NCI-H2029 treated with DMSO at 0.1 percent for 48 hours (cell line): Measurements from ENCODE around the gene TP53AIP1.

Experiments used
- DNase-seq: peaks from one replicate; lab custom pipeline; 2025; lab: John Stamatoyannopoulos, UW

The TP53AIP1 gene

DNA sequence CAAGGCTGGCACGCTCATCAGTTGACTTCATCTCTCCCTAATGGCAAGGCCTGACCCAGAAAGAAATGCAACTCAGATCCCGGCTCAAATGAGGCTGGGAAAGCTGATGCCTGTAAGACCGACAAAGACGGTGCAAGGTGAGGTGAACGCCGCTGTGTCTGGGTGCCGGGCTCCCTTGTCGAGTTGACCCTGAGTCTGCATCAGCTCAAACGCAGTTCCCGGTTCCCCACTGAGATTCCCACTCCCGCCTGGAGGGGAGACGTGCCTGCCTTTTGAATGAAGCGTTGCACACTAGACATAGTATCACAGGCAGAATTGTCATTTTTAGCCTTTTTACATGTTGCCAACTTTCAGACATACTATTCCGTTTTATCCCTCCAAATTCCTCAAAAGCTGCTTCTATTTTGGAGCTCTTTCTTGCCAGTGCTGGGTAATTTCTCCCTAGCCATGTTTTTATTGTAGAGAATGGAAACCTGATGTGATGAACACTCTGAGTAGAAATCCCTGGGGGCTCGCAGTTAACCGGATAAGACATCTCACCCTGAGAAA, 831 bp upstream of the TP53AIP1 start:
- no peak for DNase-seq

DNA sequence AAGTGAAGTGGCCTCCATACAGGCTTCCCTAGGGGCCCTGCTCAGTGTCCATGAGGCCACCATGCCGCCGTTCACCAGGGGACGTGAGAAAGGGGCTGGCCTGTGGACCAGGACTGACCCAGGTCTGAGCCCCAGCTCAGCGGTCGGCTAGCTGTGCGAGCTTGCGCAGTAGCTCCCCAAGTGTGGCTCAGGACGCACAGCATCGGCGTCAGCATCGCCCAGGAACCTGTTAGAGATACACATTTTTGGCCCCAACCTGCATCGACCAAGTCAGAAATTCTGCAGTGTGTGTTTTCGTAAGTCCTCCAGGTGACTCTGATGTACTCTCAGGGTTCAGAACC, 429 bp downstream of the TP53AIP1 start:
- DNase-seq, result no peak

DNA sequence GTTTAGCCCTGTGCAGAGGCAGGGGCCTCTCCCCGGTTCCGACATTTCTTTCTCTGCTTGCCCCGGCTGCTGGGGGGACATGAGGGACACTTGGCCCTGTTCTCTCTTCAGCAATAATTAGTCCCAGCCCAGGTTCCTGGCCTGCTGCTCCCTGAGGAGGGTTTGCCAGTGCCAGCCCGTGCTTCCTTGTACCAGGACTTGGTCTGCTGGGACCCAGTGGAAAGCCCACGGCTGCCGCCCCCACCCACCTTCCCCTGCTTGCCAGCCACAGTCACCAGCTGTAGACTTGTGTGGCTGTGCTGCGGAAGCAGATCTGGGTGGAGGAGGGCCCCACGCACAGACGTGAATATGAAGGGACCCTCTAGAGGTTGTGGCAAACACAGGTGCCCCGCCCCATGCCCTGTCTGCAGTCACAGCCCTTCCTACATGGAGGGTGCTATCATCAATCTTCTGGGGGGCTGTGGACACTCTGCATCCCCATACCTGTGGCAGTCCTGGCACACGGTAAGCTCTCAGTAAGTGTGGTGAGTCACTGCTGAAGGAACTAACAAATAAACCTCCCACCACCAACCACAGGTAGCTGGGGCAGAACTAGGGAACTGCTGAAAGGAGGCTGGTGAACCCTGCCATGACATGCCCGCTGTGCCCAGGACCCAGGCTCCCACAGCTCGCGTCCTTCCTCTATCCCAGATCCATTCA, 949 bp downstream of the TP53AIP1 start:
- no peak for DNase-seq

DNA sequence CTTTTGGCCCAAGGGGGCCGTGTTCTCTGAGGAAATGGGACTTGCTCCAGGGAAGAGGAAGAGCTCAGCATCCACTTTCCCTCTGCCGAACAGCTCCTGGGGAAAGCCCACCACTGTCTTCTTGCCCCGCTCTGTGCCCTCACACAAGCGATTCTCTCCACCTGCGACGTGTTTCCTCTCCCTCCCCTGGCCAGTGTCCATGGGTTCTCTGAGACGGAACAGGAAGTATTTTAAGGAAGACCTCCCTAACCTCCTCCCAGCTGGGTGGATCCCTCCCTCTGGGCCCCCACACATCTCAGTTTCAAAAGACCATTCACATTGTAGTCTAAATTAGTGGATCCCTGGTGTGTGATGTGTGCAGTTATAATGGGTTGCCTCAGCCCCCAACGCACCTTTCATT, 1.6 kb downstream of the TP53AIP1 start:
- no peak for DNase-seq

DNA sequence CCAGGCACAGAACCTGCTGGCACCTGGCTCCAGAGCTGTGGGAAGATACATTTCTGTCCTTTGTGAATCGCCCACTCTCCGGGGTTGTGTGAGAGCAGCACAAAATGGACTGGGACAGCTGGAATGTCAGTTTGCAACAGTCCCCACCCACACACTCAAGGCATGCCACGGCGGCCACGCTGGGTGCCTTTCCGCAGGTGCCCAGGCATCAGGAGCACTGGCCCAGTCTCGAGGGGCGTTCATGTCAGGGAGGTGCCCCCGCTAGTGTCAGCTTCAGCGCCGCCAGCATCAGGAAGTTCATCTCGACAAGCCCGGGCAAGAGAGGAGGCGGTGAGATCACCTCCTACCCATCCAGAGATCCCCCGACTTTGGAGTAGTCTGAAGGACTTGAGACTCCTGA, 2.1 kb downstream of the TP53AIP1 start:
- DNase-seq, result no peak

DNA sequence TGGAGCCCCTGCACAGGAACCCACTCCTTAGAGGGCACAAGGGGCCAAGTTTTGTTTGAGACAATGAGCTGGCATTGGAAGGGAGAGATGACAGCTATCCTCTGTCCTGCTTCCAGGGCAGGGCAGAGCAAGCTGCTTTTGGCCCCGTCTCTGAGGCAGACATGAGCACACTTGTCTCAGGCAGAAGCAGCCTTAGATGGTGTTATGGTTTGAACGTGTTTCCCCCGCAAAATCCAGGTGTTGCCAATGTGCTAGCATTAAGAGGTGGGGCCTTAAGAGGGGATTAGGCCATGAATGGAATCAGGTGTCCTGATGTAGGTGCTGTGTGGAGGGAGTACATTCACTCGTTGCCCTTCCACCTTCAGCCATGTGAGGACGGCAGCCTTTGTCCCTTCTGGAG, 2.5 kb downstream of the TP53AIP1 start:
- no peak for DNase-seq

DNA sequence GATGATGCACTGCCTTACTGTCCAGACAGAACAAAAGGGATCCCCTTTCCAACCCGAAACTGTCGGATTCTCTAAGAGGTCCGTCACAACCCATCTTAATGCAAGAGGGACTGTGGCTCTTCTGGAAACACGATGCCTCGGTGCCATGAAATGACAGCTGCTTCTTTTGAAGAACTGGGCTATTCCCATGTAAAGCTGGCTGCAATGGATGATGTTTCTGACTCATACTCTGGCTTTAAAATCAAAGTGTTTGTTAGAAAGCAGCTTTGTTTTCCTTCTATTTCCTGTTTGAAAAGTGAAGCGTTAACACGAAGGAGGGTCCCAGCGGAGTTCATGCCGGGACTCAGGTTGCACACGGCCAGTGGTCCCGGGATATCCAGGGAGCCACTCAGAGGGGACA, 3.1 kb downstream of the TP53AIP1 start:
- no peak for DNase-seq

DNA sequence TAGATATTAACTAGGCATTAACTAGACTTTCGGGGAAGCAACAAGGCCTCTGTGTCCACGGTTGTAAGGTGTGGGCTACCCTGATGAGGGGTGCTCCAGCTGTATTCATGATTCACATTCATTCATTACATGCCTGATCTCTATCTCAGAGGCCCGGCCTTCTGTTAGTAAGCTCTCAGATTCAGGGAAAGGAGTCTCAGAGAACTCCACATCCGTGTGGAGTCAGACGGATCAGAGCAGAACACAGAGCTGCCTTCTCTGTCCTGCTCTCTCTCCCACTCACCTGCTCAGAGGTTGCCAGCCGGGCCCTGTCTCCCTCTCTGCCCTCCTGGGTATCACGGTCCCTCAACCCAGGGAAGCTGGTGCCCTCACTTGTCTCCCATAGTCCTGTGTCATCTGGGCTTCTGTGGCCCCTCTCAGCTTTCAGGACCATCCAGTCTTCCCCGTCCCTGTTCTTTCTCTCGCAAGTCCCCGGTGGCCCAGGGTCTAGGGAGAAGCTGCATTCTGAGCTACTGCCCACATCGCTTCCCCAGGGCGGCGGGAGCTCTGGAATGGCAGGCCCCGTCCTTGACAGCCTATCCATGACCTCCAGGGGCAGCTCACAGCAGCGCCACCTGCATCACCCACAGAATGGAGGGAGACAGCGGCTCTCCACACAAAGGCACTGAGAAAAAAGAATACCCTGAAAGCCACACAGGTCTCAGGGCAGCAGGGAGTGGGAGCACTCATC, 4.3 kb downstream of the TP53AIP1 start:
- no peak for DNase-seq

DNA sequence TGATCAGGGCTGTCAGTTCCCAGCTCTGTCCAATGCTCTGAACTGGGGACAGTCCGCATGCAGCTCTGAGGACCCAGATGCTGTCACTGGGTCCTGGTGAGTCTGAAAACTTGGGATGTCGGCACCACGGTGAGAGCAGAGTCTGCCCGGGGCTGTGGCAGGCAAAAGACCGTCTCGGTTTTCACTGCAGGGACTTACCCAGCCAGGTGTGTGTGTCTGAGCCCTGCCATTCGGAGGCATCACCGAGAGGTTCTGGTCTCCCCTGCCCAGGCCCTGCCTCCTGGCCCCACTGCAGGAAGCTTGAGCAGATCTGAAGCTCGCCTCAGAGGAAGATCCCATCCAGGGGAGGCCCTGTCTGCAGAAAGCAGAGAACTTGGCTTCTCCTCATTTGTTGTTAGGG, 5.2 kb downstream of the TP53AIP1 start:
- no peak for DNase-seq

DNA sequence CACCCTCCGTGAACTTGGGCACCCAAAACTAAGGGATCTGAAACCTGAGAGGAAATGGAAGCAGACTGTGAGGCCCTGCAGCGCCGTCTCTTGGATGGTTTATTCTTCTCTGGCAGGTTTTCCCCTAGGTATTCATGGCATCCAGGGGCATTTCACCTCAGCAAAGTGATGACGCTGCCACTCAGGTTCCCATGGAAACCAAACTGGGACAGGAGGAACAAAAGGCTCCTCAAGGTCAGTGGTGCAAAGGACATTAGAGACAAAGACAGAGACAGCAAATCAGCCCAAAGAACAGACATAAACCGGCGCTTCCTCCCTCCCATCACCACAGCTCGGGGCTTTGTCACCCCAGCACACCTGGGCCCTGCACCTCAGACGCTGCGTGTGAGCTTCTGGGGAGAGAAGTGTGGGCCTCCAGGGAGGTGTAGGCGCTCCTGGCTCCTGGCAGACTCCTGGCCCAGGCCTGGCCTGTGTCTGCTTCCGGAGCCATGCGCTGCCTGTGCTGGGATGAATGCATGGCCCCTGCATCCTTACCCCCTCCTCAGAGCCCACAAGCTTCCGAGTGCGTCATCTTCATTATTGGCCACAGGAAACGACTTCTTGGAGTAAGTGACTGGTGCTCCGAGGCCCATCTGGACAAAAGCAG, 5.9 kb downstream of the TP53AIP1 start:
- DNase-seq, result no peak

DNA sequence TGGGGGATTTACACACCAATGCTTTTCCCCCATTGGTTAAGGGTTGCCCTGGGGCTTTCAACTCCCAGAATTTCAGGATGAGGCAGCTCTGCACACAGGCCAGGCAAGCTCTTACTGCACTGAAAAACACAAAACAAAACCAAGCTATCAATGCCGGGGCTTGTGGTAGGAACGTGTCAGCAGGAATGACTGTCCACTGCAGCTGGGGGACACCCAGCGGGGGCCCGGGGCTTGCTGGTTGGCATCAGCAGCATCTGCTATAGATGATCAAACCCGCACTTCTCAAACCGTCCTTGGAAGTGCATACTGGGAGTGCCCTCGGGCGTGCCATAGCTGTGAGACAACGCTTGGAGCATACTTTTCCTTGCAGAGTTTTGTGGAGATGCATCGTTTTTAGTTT, 7.7 kb downstream of the TP53AIP1 start:
- no peak for DNase-seq

DNA sequence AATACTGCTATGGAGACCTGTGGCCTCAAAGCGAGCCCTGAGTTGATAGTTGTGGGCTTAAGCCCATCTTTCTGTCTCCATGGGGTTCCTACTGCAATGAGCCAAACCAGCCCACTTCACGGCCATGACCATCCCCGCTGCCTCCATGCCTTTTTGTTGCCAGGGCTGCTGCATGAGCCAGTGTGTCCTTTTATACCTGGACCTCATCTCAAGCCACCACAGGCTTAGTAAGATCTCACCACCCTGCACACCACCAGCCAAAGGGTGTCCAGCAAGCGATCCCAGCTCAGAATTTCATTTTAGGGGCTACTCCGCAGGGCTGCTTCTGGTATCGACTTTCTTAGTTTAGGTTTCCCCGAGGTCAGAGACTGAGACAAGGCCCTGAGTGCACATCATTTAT, 8.3 kb downstream of the TP53AIP1 start:
- DNase-seq, result no peak

DNA sequence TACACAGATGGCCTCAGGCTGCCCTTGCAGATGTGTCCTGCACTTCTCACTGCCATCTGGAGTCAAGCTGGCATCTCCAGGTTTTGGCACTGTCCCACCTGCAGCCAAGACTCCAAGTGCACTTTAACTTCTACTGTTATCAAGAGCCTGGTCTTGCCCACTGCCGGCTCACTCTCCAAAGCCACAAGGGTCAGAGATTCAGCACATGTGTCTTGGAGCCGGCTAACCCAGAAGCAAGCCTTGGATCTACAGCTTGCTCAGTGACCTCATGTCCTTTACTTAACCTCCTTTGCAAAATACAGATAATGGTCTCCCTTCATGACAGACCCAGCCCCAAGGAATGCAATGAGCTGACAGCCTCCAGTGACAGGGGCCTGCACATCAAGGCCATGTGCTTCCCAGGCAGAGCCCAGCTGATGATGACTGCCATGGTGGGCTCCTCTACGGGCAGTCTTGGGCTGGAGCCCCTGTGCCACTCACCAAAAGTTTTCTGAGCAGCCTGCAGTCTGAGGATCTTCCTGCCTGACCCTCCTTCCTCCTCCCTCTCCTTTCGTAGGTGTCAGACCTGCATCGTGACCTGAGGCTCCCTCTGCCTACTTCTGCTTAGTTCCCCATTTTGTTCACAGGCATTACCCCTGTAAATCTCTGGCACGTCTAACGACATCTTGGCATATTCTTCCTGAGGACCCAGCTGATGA, 9.0 kb downstream of the TP53AIP1 start:
- DNase-seq, result no peak

DNA sequence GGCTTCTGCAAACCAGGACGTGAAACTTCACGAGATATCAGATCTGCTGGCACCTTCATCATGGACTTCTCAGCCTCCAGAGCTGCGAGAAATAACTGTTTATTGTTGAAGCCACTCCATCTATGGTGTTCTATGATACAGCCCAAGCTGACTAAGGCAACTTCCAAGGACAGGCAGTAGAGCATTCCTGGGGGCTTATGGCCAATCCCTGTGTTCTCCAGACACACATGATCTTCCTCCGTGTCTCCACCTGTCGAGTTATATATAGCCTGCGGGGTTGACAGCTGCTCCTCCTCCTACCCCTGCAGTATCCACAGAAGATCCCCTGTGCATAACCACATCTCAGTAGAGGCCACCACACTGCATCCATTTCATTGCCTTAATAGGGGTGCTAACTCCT, 11.0 kb downstream of the TP53AIP1 start:
- no peak for DNase-seq

DNA sequence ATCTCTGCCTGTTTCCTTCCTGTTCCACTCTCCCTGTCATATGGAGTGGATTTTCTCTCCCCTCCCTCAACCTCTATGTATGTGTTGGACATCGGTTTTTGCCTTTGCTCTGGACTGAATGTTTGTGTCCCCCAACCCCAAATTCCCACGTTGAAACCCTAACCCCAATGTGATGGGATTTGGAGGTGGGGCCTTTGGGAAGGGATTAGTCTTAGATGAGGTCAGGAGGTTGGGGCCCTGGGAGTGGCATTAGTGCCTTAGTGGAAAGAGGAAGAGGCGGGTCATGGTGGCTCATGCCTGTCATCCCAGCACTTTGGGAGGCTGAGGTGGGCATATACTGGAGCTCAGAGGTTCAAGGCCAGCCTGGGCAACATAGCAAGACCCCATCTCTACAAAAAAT, 11.6 kb downstream of the TP53AIP1 start:
- DNase-seq, result no peak

DNA sequence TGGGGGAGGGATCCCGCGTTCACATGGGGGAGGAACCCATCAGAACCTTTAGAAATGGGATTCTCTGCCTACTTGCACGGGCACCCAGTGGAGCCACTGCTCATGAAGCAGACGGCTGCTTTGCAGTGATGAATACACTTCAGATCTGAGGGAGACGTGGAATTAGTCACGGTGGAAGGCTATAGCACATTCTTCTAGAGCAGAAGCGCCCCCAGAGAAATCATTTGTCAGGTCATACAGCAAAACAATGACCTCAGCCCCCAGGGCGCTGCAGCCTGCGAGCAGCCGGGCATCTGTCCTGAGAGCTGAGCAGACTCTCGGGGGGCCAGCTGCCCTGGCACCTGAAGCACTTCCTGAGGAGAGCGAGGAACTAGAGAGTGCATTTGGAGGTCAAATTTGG, 12.7 kb downstream of the TP53AIP1 start:
- DNase-seq, result no peak

DNA sequence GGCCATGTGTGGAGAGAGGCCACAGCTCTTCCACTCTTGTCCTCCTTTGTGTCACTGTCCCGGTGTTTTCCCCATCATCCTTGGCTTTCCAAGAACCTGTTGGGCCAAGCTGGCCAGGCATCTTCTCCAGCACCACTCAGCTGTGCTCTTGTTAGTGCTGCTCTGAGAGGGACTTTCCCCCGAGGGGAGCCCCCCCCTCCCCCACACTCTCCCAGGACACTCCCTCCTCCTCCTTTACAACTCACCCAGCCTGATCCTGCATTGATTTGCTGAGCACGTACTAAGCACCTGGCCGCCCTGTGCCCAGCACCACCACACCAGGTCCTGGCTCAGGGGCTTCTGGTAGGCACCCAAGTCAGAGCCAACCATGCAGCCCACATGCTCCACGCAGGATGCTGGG, 13.2 kb downstream of the TP53AIP1 start:
- no peak for DNase-seq

DNA sequence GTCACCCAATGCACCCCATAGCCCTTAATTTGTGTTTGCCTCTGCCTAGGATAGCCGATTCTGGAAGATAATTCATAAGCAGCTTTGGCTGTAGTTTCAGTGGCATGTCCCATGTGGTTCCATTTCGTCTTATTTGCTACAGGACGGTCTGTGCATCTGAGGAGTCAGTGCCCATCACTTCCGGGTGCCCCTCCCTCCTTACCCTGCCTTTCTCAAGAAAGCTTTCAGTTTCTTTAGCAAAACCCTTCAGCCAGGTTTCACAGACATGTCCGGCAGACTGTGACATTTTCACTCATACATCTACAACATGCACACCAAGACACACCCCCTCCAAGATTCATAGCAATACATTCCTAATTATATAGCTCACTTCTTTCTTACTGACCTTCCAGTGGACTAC, 14.3 kb downstream of the TP53AIP1 start:
- DNase-seq, result no peak

DNA sequence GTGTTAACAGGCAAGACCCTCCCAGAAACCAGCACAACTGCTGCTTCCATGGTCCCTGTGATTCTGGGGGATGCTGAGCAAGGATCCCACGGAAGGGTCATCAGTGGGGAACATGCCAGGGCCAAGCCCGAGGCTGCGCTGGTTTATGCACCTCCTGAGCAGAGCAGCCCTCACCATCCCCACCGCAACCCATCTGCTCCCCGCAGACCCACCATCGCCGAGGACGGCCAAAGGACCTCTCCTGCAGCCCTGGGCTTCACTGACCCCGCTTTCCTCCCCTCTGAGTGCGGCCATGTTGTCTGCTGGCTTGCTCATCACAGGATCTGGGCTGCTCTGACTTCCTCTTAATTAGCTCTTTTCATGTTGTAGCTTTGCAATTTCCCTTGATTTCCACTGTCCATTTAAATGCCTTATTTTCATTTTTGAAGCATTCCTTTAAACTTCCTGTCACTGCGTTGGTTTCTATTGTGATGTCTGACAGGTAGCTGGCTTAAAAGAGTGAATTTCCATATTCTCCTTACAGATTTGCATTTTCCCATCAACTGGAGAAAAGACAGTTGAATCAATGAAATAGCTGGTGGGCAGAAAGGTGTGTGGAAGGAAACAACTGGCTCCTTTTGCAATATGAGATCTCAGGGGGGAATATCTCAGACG, 14.9 kb downstream of the TP53AIP1 start:
- DNase-seq, result no peak

DNA sequence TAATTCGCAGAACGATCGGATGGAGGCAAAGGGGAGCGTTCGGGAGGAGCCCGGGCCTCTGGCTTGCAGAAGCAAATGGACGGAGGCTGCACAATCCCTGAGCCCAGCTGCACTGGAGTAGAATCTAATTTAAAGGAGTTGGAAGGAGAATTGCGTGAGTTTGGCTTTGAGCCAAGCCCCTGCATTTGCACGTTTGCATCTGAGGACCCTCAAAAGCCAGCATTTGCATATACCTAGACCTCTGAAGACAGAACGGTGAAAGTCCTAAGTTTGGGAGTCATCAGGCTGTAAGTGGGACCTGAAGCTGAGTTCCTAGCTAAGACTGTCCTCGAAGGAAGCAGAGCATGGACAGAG, 15.6 kb downstream of the TP53AIP1 start:
- no peak for DNase-seq

DNA sequence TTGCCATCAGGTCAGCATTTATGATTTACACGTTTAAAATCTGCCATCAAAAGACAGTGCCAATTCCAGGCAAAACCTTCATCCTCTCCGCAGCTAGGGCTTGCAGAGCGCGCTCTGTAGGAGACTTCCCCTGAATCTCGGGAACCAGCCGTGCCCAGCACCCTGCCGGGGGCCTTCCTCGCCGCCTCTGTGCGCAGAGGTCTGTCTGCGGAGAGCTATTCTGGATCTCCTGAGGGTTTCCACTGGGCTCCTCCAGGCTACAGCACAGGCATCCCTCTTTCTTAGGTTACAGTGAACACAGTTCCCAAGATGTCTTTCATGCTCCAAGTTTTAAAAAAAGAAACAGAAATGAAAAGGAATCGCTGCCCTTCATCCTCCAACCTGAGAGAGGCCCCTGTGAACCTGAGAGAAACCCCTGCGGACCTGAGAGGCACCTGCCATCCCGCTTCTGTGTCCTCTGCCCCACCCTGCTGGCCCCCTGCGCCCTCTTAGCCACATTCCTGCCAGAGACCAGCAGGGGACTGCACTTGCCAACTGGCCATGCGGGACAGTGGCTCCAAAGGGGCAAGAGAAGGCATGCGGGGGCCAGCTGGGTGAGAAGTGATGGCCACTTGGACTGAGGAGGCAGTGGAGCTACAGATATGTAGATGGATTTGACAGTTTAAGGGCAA, 16.1 kb downstream of the TP53AIP1 start:
- no peak for DNase-seq

DNA sequence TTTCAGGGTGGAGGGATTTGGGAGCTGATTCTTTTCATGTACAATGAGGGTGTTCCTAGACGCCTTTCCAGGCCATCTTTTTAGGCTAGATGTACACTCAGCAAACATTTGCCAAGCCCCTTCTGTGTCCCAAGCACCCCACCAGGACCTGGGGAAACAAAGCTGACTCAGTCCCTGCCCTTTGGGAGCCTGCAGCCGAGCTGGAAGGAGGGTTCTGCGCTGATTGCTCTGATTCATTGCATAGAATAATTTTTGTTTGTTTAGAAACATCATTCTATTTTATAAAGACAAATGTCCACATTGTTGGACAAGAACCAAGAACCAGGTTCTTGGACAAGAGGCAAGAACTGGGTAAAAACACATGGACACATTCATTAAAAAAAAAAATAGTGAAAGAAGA, 16.7 kb downstream of the TP53AIP1 start:
- DNase-seq, result no peak
